Activated T-cell treated with anti-CD3 and anti-CD28 coated beads, Interleukin-2, amount 50 U/mL, for 24 hours (primary cell): ENCODE data around the gene DIAPH2.

Source experiments
- DNase-seq: peaks from one replicate; pipeline ENCODE4 v3.0.0-alpha.2; 2020
- H3K27ac Mint-ChIP-seq: 2 replicates; pipeline ENCODE4 v1.8.0; 2020; ENCODE audit warnings: mild to moderate bottlenecking, mixed read lengths
- H3K27me3 Mint-ChIP-seq: 2 replicates; pipeline ENCODE4 v1.8.0; 2020; ENCODE audit warnings: mixed read lengths
- H3K36me3 Mint-ChIP-seq: 2 replicates; pipeline ENCODE4 v1.8.0; 2020; ENCODE audit warnings: low read depth, mixed read lengths
- H3K4me1 Mint-ChIP-seq: 2 replicates; pipeline ENCODE4 v1.8.0; 2020; ENCODE audit warnings: low read depth, mixed read lengths
- H3K4me3 Mint-ChIP-seq: 2 replicates; pipeline ENCODE4 v1.8.0; 2020; ENCODE audit warnings: mild to moderate bottlenecking, moderate library complexity, mixed read lengths
- H3K9me3 Mint-ChIP-seq: 2 replicates; pipeline ENCODE4 v1.8.0; 2020; ENCODE audit warnings: mixed read lengths

The DIAPH2 gene

DNA sequence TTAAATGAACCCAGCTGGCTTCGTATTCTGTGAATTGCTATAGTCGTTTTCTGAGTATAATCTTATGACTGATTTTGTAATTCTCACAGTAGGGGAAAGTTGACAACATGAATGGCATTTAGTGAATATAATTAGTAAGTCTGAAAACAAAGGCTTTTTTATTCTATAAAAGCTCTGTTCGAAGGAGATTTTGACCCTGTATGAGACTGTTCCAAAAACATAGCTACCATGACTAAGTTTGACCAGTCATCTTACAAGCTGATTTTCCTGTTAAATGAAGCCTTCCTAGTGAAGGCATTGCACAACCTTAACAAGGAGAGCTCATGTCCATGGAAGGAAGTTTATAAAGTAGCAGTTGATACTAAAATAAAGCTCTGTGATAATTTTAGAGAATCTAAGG lies 441.4 kb downstream of the DIAPH2 start:
- no peaks in the 10 kb centered on the region for H3K4me1 Mint-ChIP-seq
- H3K4me3 Mint-ChIP-seq: no peak overlapping the region
- DNase-seq: no peak
- no peaks in the 10 kb centered on the region for H3K36me3 Mint-ChIP-seq
- peaks cover 11% of the 10 kb centered on the region for H3K27me3 Mint-ChIP-seq
- H3K9me3 Mint-ChIP-seq: no peaks in the 10 kb centered on the region
- H3K27ac Mint-ChIP-seq: no peak overlapping the region

DNA sequence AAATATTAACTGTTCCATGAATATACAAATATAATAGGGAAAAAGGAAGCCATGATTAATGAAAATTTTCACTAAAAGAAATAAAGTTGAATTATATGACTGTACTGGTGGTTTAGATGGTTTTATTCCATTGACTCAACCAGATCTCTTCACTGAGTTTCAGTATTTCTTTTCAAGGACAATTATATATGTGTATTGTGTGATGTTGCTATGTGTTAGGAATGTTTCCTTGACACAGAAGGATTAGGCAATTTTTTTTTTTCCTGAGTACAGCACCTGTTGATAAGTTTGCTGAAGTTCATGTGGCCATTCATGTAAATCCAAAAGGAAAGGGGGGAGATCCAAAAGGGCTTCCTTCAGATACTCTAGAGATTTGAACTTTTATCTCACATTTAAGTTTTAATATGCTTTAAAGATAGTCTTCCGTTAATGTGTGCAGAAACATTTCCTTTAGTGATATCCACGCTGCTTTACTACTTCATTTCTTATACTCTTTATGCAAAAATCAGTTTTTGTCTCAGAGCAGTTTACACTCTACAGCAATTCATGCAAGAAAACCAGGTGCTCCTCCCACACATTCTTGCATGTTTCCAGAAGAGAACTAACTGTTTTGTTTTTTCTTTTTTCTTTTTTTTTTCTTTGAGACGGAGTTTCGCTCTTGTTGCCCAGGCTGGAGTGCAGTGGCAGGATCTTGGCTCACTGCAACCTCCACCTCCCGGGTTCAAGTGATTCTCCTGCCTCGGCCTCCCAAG lies 448.2 kb downstream of the DIAPH2 start:
- no peak overlapping the region for H3K27ac Mint-ChIP-seq
- no peak overlapping the region for H3K4me3 Mint-ChIP-seq
- H3K9me3 Mint-ChIP-seq: no peaks in the 10 kb centered on the region
- H3K4me1 Mint-ChIP-seq: peaks cover 1% of the 10 kb centered on the region
- no peaks in the 10 kb centered on the region for H3K36me3 Mint-ChIP-seq
- DNase-seq: no peak
- peaks cover 5% of the 10 kb centered on the region for H3K27me3 Mint-ChIP-seq

DNA sequence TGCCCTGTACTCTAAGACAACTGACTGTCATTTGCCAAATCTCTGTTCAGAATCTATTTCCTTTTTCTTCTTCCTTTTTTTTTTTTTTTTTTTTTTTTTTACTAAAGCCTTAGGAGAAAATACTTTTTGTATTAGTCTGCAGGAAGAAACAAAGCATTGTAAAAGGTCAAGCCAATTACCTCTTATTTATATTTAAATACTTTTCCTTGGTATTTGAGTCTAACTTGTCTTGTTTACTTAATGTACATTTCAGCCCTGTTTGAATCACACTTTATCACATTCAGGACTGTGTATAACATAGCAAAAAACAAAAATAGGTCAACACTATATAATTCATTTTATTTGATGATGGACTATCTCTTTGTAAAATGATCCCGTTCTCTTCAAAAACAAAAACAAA lies 461.3 kb downstream of the DIAPH2 start:
- Mint-ChIP-seq H3K27ac (no peak overlapping the region), H3K9me3 (no peaks in the 10 kb centered on the region), H3K4me3 (no peak overlapping the region), H3K27me3 (peaks cover 12% of the 10 kb centered on the region), H3K4me1 (no peaks in the 10 kb centered on the region), H3K36me3 (peaks cover 3% of the 10 kb centered on the region)
- no peak for DNase-seq

DNA sequence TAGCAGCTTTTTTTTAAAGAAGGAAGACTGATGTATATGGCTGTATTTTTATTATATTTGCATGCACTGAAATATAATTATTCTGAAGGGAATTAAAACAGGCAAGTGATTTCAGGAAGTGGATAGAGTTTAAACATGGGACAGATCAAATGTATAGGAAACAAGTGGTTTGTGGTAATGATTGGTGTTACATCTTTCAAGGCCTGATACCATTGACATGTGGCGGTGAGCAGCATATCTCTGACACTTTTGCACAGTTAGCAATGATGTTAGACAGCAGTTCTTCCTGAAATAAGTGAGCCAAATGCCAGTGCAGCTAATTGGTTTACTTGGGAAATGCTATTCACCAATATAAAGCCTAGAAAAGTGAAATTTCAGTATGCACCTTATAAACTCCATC lies 471.2 kb downstream of the DIAPH2 start:
- no peak overlapping the region for H3K27ac Mint-ChIP-seq
- no peaks in the 10 kb centered on the region for H3K9me3 Mint-ChIP-seq
- DNase-seq: no peak
- H3K4me1 Mint-ChIP-seq: peaks cover 3% of the 10 kb centered on the region
- H3K27me3 Mint-ChIP-seq: peaks cover 2% of the 10 kb centered on the region
- H3K36me3 Mint-ChIP-seq: no peaks in the 10 kb centered on the region
- H3K4me3 Mint-ChIP-seq: no peak overlapping the region

DNA sequence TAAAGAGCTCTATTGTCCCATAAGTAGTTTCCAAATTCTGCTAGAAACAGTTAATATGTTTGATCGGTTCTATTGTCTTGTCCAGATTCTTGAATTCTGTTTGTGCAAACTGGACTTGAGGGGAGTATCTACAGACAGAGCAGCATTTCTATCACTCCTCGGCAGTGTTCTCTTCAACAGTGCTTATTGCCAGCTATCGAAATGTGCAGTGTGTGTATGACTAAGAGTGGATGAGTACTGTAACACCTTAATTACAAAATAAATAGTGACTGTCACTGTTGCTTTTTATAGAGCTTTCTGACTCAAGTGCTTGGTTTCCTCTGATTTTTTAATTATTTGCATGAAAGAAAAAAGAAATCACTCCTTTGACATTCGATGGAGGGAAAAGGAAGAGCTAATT lies 473.6 kb downstream of the DIAPH2 start:
- H3K4me1 Mint-ChIP-seq: peaks cover 3% of the 10 kb centered on the region
- H3K36me3 Mint-ChIP-seq: no peaks in the 10 kb centered on the region
- H3K4me3 Mint-ChIP-seq: no peak overlapping the region
- no peak overlapping the region for H3K27ac Mint-ChIP-seq
- no peaks in the 10 kb centered on the region for H3K9me3 Mint-ChIP-seq
- no peak for DNase-seq
- no peaks in the 10 kb centered on the region for H3K27me3 Mint-ChIP-seq

DNA sequence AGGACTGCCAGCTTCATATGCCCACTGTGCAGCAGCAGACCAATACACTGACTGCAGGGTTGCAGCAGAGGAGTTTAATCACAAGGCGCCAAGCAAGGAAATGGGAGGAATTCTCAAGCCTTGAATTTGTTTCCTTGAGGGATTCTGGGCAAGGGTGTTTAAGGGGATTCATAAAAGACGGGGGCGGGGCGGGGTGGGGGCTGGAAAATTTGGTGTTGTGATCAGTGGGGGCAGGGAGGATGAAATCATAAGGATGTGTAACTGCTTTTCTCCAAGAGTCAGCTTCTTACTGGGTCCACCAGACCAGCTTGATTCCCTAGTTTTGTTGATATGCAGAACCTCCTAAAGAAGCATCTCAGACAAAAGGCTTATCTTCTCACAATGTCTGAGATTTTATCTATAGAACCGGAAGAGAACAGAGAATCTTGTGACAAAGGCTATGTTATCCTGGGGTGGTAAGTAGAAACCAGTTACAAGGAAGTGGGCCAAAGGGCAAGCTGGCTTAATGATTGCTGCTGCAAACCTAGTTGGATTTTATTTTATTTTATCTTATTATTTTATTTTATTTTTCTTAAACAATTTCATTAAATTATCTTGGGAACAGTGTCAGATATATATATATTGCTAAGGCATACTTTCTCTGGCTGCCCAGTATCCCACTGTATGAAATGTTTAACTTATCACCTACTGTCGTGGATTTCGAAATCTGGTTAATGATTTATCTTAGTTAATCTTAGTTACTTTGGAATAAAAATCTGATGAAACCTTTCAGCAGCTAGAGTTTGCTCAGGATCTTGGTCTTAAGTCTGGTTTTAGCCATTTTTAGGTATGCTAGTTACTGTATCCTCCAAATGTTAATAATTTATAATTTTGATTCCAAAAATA lies 475.5 kb downstream of the DIAPH2 start:
- no peak overlapping the region for H3K4me3 Mint-ChIP-seq
- no peak overlapping the region for H3K27ac Mint-ChIP-seq
- no peaks in the 10 kb centered on the region for H3K27me3 Mint-ChIP-seq
- H3K36me3 Mint-ChIP-seq: no peaks in the 10 kb centered on the region
- no peak for DNase-seq
- H3K9me3 Mint-ChIP-seq: no peaks in the 10 kb centered on the region
- peaks cover 3% of the 10 kb centered on the region for H3K4me1 Mint-ChIP-seq

DNA sequence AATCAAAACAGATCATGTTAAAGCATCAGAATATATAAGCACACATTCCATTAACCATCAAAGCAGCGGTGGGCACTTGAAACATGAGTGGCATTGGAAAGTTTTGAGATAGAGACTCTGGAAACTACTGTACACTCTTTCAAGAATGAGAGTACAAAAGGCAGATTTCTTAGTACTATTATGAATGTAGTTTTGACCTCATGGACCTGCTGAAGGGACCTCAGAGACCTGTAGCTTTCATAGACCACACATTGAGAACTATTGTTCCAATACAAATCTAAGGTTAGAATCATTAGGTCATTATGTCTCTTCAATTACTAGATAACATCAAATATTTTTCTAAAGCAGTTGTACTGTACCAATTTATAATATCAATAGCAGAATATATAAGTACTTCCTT lies 482.7 kb downstream of the DIAPH2 start:
- Mint-ChIP-seq H3K4me1 (peaks cover 2% of the 10 kb centered on the region), H3K4me3 (no peak overlapping the region), H3K27me3 (peaks cover 4% of the 10 kb centered on the region)

DNA sequence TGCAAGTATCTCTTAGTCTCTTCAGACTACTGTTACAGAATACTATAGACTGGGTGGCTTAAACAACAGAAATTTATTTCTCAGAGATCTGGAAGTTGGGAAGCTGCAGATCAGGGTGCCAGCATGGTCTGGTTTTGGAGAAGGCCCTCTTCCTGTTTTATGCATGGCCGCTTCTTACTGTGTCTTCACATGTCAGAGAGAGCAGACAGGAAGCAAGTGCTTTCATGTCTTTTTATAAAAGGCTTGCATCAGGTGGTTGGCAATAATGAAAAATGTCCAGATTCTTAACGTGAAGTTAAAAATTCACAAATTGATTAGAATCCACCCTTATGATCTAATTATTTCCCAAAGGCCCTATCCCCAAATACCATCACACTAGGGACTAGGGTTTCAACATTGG lies 484.0 kb downstream of the DIAPH2 start:
- Mint-ChIP-seq H3K27me3 (peaks cover 7% of the 10 kb centered on the region), H3K36me3 (no peaks in the 10 kb centered on the region), H3K4me3 (no peak overlapping the region), H3K9me3 (no peaks in the 10 kb centered on the region), H3K4me1 (peaks cover 2% of the 10 kb centered on the region), H3K27ac (no peak overlapping the region)
- no peak for DNase-seq

More for the DNA sequence above, 482.7 kb downstream of the DIAPH2 start:
- Mint-ChIP-seq H3K36me3 (no peaks in the 10 kb centered on the region), H3K27ac (no peak overlapping the region), H3K9me3 (no peaks in the 10 kb centered on the region)
- DNase-seq: no peak

DNA sequence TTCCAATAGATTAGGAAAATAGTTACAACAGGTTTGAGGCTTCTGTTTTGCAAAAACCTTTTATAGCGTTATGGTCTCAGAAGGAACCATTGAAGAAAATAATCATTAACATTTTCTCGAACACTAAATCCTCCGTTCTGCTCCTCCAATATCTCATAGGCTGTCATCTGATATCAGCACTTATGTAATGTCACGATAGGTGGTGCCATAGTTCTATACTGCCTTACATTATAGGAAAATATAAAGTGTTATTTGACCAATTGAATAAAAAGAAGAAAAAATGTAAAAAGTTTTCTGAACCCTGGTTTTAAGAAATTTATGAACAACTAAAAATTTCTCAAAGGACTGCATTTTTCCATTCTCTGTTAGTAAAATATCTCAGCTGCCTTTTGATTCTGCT lies 490.5 kb downstream of the DIAPH2 start:
- Mint-ChIP-seq H3K36me3 (peaks cover 6% of the 10 kb centered on the region), H3K4me3 (no peak overlapping the region), H3K9me3 (peaks cover 6% of the 10 kb centered on the region), H3K27me3 (peaks cover 12% of the 10 kb centered on the region), H3K27ac (no peak overlapping the region), H3K4me1 (no peaks in the 10 kb centered on the region)
- no peak for DNase-seq

DNA sequence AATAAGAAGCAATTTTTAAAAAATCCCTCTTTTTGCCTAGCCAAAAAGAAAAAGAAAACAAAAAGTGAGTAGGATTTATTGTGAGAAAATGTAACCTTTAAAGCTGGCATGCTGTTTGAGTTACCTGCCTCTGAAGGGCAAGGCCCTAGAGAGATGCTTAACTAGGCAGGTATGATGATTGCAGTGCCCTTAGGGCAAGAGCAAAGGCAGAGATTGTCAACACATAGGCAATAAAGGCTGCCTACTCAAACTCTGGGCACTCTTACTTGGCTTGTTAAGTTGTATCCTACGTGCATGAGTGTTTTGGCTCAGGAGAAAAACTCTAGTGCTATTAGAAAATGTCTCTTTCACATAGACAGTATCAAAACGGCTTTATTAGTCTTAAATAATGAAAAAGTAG lies 505.0 kb downstream of the DIAPH2 start:
- no peaks in the 10 kb centered on the region for H3K27me3 Mint-ChIP-seq
- H3K36me3 Mint-ChIP-seq: no peaks in the 10 kb centered on the region
- no peaks in the 10 kb centered on the region for H3K4me1 Mint-ChIP-seq
- no peak overlapping the region for H3K4me3 Mint-ChIP-seq
- no peak overlapping the region for H3K27ac Mint-ChIP-seq
- no peaks in the 10 kb centered on the region for H3K9me3 Mint-ChIP-seq
- DNase-seq: no peak

DNA sequence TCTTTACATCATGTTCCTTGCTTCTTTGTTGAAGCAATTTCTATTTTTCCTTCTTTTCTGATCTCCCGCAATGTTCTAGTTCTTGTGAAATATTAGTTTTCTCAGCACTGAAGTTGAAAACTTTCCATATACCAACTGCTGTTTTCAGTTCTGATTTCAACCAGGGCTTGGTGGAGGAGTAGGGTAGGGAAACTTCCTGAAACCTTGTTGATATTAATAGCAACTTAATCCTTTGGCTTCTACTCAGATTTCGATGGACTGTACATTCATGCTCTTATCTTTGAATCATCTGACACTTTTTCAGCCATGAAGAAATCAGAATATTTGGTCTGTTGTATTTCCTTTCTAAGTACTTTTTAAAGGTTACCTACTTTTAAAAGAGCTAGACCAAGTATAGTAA lies 514.9 kb downstream of the DIAPH2 start:
- H3K9me3 Mint-ChIP-seq: peaks cover 3% of the 10 kb centered on the region
- no peaks in the 10 kb centered on the region for H3K4me1 Mint-ChIP-seq
- peaks cover 16% of the 10 kb centered on the region for H3K27me3 Mint-ChIP-seq
- no peak overlapping the region for H3K27ac Mint-ChIP-seq
- DNase-seq: no peak
- H3K4me3 Mint-ChIP-seq: no peak overlapping the region
- peaks cover 1% of the 10 kb centered on the region for H3K36me3 Mint-ChIP-seq

DNA sequence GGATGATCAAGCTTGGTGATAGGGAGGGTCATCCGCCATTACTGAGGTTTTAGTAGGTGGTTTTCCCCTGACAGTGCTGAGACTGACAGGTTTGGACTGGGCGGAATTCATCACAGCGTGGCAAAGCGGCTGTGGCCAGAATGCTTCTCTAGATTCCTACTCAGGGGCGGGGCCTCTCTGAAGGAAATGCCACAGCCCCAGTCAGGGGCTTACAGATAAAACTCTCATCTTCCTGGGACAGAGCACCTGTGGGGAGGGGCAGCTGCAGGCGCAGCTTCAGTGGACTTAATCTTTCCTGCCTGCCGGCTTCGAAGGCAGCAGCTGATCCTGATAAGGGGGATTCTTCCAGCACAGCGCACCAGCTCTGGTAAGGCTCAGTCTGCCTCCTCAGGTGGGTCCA lies 515.8 kb downstream of the DIAPH2 start:
- Mint-ChIP-seq H3K36me3 (peaks cover 1% of the 10 kb centered on the region), H3K9me3 (peaks cover 6% of the 10 kb centered on the region), H3K4me1 (no peaks in the 10 kb centered on the region), H3K27ac (no peak overlapping the region), H3K27me3 (peaks cover 16% of the 10 kb centered on the region), H3K4me3 (no peak overlapping the region)
- DNase-seq: no peak

DNA sequence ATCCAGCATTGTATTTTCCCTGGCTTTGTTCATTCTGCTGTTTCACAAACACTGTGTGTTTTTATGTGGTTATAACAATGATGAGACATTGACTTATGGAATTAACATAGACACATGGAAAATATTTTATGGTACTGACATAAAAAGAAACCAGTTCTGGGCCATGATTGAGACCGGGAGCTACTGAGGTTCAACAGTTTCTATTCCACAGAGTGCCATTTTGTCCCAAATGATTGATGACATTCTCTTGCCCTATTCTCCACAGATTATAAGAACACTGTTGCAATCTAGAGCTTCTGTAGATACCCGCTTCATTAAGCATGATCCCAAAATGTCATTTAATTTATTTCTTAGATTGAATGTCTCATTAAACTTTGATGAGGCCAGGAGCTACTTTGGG lies 525.9 kb downstream of the DIAPH2 start:
- H3K4me1 Mint-ChIP-seq: peaks cover 6% of the 10 kb centered on the region
- peaks cover 4% of the 10 kb centered on the region for H3K27me3 Mint-ChIP-seq
- no peak for DNase-seq
- no peak overlapping the region for H3K4me3 Mint-ChIP-seq
- no peak overlapping the region for H3K27ac Mint-ChIP-seq
- H3K36me3 Mint-ChIP-seq: no peaks in the 10 kb centered on the region
- no peaks in the 10 kb centered on the region for H3K9me3 Mint-ChIP-seq

DNA sequence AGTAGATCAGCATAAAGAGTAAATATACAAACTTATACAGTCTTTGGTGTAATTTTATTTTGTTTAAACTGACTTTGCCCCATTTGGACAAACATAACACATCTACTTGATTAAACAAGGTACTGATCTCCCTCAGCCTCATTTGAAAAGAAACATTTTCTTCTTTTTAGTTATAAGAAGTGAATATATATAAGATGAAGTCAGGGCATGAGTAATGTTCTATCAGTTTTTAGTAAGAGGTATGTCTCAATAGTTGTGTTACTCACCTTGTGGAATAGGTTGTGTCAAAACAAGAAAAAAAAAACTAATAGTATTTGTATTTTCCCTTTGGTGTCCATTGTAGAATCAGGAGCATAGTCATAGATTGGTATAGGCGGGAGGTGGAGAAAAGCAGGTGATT lies 526.4 kb downstream of the DIAPH2 start:
- H3K27me3 Mint-ChIP-seq: peaks cover 6% of the 10 kb centered on the region
- H3K4me1 Mint-ChIP-seq: peaks cover 6% of the 10 kb centered on the region
- no peak overlapping the region for H3K27ac Mint-ChIP-seq
- H3K9me3 Mint-ChIP-seq: no peaks in the 10 kb centered on the region
- no peak for DNase-seq
- no peaks in the 10 kb centered on the region for H3K36me3 Mint-ChIP-seq
- no peak overlapping the region for H3K4me3 Mint-ChIP-seq

DNA sequence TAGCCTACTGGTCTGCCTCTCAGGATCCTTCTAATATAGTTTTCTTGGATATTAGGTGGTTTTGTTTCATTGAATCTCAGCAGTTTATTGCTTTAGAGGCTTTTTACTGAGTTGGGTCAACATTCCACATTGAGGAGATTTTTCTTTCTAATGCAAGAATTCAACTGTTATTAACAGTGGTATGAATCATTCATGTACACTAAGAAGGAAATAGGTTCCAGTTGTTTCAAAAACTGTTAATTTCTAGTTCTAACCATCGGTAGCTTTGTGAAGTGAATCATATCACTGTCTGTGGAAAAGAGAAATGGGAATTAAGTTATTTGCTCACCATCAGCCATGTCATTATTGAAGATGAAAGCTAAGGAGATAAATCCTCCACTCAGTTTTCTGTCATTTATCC lies 530.5 kb downstream of the DIAPH2 start:
- Mint-ChIP-seq H3K4me1 (peaks cover 6% of the 10 kb centered on the region), H3K9me3 (no peaks in the 10 kb centered on the region), H3K27me3 (peaks cover 6% of the 10 kb centered on the region), H3K4me3 (no peak overlapping the region), H3K27ac (no peak overlapping the region), H3K36me3 (no peaks in the 10 kb centered on the region)
- DNase-seq: no peak
